NCI-H748 treated with DMSO at 0.1 percent for 48 hours (cell line): ENCODE measurements around the gene AFF2.

ENCODE experiments used
- DNase-seq: peaks from one replicate; lab custom pipeline; 2025; lab: John Stamatoyannopoulos, UW

Gene AFF2

DNA sequence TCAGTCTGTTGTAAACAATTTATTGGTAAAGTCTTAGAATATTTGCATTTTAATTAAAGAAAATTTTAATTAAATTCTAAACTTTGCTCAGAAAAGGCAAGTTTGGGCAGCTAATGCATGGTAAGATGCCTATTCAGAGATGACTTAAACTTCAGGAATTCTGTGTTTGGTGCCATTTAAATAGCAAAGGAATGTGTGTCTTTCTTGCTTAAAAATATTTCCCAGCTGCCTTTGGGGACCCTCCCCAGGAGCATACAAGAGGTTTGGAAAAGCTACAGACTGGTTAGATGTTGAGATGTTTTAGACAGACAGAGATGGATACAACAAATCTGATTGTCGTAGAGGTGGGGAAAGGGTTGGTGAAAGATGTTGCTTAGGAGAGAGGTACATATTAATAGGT, 36.5 kb downstream of the AFF2 start:
- DNase-seq = no peak

DNA sequence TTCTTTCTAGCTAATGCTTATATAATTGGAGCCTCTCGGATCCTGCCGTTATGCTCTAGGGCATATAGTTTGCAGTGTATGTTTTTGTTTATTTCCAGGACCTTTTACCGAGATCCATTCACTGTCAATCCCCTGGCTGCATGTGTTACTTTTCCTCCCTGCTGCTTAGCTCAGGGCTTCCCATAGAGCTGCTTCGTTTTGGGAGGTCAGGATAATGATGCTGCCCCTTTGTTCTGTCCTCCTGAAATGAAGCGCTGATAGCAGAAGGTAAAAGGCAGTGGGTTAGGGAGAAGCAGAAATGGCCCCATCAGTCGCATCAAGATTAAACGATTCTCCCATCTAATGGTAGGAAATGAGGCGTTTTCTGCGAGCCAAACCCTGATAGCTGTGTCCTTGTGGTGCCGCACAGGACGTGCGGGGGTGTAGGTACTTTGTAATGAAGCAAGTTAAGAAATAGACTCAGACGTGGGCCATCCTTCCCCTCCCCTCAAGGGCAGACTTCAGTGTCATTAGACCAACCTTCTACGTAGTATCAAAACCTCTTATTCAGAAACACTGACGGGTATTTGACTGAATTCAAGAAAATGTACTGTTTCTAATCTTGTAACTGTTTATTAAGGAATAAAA, 37.3 kb downstream of the AFF2 start:
- DNase-seq = no peak

DNA sequence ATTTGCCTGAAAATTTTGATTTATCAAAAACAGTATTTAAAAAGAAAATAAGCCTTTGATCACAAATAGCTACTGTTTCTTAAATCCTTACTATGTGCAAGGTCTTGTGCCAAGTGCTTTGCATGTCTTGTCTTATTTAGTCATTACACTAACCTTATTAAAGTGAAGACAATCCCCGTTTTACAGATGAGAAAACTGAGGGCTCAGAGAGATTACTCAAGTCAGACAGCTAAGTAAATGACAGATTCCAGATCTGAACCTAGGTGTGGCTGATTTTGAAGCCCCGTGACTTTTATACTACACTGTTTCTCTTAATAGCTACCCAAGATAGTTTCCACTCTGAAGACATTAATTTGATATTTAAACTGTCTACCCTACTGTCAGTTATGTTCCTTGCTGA, 38.2 kb downstream of the AFF2 start:
- DNase-seq = no peak

DNA sequence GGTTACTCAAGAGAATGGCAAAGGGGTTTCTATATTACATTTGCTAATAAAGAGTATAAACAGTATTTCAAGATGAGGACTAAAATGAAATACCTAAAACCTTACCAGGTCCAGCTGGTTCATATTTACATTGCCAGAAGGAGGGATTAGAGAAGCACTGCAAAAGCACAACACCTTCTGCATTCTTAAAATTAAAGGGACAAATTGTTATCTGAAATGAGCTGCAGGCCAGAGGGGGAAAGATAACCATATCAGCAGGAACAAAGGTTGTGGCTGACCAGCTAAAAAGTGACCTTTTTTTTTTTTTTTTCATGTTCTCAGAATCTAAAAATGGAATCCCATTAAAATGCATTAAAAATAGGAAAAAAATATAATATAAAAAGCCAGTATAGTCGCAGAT, 39.7 kb downstream of the AFF2 start:
- no peak for DNase-seq

DNA sequence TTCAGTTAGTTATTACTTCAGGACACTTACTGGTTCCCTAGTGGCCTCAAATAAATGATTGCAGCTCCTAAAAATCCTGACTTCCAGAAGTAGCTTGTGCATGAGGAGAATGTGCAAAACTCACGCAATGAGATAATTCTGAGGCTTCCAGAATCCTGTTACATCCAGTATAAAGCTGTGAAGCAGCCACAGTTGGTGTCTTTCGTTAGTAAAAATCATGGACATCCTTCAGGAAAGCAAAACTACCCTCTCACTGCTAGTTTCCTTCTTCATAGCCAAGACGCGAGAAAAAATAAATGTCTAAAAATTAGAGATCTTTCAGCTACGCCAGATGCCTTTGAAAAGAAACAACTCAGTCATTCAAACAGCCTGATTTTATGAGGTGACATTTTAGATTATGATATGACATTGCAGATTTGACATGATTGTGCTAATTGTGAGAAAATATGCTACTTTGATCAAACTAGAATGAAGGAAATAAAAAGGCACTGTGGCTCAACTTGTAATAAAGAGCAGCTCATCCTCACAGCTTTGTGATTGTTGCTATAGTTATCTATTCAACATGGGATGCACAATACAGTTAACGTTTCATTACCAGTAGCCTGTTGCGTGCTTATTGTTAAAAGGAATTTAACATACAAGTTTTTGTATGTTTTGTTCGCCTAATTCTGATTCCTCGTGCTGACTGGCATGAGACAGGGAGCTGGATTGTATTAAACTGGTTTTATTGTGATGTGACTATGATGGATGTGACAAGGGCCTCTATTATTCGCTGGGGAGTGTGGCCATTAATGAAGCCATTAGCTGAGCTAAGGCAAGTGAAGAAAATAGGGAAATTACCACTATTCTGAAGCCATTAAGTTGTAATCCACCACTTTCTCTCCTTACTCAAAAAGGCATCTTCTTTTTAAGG, 40.5 kb downstream of the AFF2 start:
- DNase-seq = no peak

DNA sequence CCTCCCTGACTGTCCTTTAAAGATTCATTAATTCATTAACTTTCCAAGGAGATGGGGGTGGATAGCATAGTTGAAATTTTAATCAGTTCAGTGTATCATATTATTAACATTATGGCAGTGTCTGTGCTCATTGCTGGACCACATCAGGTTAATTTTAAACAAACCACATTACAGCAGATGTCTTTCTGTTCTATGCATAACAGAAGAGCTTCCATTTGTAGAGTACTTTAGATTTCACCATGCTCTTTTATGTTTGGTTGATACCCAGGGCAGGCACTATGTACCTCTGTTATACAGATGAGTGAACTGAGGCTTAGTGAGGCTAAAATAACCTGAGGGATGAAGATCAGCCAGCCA, 41.1 kb downstream of the AFF2 start:
- DNase-seq = no peak

DNA sequence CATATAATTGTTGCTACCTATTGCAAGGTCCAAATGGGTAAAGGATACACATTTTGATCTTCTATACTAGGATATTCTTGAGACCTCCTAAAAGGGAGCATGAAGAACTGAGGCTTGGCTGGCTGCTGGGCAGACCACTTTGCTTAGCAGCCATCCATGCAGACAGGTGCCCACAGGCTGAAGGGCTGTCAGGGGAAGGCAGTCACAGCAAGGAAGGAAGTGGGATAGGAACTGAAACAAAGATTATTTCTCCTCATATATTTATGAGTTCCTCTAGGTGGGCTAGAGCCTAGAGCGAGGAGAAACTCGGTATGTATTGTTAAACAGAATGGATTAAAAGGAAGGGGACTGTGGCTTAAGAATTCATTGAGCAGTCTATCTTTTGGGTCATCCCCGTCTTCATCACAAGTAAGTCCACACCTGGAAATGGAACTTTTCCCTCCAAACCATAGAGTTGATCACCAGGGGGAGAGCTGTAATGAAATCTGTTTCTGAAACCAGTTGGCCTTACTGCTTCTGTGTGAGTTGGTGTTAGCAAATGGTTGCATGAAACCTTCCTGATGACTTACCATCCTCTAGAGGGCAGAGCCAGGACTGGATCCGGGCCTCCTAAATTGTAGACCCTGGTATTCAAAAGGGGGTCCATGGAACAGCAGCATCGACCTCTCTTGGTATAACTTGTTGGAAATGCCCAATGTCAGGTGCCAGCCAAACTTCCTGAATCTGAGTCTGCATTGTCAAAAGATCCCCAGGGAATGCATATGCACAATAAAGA, 42.3 kb downstream of the AFF2 start:
- DNase-seq = no peak

DNA sequence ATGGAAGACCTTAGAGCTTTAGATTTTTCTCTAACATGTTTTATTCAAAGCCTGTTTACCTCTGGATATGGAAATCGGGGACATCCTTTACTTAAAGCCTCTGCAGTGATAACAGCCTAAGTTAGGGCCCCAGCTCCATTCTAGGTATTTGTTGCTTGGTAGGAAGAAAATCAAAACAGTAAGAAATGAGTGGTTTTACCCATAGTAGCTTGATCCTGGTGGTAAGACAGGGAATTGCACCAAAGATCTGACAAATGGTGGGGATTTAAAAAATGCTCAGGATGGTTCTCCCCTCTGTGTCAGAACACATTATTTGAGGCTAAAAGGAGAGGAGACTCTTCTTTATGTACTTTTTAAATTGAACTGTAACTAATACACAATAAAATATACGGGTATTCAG, 52.4 kb downstream of the AFF2 start:
- no peak for DNase-seq

DNA sequence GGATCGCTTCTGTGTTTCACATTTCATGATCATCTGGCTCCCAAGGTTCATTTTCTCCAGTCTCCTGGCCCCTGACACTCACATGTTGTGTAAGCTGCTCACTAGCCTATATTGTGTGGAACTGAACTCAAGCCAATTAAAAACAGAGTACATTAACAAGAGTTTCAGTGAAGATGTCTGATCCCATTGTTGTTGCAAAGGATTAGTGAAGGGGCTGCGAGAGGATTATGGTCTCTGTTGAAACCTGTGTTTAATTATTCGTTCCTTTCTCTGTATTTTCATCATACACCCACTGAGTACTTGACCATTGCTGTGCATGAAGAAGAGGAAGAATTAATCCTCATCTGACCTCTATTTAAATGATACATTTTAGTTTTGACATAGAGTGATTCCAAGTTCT, 54.7 kb downstream of the AFF2 start:
- DNase-seq = no peak

DNA sequence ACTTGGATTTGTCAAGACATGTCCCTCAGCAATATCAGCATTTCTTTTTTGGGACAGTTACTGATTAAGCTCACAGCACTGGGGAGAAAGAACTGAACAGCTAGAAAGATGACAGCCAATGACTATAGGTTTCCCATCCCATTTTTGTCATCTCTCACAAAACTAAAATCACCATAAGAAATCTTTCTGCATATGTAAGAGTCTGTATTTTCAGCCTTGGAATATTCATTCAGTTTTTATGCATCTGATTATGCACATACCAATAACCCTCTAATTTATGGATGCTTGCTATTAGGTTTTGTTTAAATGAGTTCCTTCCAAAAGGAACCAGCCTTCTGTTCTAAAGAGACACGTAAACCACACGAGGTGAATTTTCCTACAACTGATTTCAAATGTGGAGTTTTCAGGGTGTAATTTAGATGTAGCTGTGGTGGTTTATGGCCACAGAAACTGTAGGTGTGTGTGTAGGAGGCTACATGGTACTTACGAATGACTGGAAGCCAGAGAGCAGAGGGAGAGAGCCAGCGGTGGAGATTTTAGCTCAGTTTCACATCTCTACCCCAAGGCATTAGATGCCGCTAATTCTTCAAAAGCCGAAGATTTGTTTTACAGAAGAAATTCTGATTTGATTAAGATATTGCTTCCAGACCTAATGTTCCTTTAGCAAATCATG, 55.3 kb downstream of the AFF2 start:
- no peak for DNase-seq

DNA sequence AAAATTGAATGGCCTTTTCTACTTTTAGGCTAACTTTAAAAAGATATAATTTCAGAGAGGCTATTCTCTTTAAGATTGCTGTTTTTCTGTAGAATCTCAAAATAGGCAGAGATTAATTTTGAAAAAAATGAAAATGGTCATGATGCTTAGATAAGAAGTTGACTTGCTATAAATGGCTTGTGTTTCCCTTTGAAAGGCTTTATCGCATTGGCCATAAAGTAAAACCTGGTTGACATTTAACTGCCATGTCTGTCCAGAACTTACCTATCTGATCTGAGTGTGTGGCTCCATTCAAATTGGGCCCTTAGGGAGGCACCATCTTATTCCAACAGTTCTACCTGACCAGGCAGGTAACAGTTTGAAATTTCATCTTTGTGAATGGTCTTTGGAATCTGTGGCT, 56.1 kb downstream of the AFF2 start:
- DNase-seq = no peak

DNA sequence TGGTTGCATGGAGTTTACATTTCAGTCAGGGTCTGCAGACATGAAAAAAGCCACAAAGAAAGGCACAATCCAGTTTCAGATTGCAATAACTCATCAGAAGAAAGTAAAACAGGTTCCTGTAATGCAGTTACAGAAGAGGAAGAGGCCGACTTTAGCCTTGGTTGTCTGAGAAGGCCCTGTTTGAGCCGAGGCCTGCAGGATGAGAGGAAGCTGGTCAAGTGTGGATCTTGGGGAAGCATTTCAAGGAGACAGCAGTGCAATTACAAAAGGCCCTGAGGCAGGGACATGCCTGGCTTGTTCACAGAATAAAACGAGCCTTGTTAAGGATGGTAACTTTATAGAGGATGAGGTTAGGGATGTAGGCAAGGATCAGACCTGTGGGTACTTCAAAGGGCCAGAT, 62.4 kb downstream of the AFF2 start:
- DNase-seq = no peak

DNA sequence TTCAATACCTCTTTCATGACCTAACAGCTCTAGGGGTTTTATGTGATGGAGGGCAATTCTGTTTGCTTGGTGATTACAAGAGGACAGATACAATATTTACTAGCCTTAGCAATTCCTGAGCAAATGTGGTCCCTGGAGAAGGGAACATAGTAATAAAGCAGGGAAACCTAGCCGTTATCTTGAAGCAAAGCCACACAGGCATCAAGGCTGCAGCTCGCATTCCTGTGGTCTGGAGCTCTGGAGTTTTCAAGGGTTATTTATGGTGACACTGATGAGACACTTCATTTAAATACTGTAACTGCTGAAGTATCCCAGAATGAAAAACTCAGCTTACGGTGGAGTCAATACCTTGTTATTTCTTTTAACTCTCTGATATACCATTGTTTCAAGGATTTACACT, 66.8 kb downstream of the AFF2 start:
- no peak for DNase-seq

DNA sequence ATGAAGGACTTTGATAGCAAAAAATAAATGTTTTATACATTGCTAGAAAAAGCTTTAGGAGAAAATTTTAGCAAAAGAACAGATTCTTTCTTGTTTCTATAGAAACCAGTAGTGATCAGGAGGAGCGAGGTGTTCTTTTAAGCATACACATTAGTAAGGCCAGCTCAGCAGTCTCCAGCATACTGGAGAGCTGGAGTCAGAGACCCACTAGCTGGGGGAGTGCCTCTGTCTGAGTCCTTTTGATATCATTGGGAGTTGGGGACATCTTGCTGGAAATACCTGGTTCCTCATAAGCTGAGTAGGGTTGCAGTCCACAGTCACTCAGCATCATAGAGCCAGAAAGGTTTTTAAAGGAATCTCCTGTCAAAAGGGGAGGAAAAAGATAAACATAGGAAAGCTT, 67.4 kb downstream of the AFF2 start:
- no peak for DNase-seq

DNA sequence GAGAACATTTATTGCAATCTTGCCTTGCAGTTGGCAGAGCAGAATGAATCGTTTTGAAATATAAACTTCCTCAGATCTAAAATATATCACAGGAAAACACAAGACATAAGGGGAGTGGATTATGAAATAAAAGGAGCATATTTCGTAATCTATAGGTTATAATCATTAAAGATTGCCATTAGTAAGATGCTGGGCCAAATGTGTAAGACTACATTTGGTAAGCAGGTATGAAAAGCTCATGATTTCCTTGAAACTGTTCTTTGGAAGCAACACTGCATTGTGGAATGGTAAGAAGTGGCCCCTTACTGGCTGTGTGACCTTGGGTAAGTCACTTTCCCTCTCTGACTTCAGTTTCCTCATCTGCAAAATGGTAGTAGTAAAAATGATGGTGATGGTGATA, 68.3 kb downstream of the AFF2 start:
- DNase-seq = no peak

DNA sequence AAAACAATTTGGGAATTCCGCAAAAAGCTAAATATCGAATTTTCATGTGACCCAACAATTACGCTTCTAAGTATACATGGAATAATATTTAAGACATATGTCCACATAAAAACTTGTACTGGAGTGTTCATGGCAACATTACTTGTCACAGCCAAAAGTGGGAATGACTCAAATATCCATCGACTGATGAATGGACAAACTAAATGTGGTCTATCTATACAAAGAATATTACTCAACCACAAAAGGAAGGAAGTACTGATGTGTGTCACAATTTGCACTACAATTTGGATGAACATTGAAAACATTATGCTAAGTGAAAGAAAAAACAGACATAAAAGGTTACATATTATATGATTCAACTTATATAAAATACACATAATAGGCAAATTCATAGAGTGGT, 71.9 kb downstream of the AFF2 start:
- no peak for DNase-seq

DNA sequence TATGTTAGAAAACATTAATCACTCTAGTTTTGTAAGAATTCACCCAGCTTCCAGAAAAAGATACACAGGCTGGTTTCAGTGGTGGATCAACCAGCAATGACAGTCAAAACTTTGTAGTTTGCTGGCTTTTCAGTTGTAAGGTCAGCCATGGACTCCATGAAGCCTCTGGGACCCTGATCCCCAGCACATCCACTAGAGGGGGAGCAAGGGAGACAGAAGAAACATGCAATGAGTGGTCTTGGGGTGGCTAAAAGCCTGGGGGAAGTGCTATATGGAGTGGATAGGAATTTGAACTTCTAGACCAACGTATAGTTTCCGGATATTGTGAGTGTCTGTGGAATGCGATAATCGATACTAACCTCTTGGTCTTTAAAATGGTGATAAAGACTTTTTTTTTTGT, 72.7 kb downstream of the AFF2 start:
- DNase-seq = no peak

DNA sequence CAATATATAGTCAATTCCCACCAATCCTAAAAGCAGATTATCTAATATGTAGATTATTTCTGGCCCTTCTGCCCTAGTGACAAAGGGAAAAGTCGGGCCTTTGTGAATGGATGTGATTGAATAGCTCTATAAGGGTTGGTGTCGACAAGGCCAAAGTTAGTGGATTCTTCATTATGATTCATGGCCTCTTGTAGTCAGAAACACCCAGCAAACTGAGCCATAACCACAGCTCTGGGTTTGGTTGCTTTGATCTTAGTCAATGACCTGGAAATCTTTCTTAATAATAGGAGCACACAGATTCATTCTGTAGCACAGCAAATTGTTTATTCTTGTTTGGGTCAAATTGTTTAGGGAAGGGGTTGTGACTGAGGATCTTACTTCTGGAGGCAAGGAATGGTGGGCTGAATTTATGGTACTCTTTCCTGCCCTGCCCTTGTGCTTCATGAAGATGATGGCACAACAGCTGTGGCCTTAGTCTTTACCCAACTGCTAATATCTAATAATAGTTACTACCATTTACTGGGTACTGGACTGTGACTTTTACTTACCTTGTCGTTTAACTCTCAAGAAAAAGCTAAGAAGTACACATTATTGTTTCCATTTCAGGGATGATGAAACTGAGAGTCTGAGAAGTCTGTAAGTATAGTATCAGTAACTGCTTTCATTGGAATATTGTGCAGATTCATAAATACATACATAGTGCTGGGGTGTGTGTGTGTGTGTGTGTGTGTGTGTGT, 74.0 kb downstream of the AFF2 start:
- no peak for DNase-seq

DNA sequence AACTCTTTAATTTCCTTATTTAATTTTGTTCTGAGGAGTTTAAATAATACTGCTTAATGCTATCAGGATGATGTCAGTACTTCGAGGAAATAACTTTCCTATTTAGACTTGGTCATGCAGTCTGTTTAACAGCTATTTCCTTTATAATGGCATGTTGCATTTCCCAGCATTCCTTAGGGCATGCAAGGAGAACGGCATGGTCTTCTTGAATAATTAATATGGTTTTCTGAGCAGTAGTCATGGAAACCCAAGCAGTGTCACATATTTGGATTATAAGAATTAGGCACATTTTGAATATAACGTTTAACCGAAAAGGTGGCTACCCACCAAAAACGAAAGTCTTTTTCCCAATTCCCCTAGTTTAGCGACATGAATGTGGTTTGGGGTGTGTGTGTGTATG, 76.0 kb downstream of the AFF2 start:
- DNase-seq = no peak

DNA sequence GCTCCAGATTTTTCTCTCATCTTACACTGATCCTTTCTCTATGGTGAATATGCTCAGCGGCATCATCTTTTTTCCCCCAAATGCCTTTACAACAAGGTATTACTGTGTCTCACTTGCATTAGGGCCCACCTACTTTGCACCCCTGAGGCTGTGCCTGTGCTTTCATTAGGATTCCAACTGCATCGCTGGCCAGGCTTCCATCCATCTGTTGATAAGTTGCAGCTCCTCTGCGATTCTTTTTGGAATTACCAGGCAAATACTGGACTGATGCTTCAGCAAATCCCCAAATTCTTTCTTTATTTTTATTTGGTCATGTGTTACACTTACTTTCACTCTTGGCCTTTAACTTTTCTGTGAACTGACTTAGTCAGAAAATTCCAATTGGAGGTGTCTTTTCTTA, 77.3 kb downstream of the AFF2 start:
- no peak for DNase-seq

DNA sequence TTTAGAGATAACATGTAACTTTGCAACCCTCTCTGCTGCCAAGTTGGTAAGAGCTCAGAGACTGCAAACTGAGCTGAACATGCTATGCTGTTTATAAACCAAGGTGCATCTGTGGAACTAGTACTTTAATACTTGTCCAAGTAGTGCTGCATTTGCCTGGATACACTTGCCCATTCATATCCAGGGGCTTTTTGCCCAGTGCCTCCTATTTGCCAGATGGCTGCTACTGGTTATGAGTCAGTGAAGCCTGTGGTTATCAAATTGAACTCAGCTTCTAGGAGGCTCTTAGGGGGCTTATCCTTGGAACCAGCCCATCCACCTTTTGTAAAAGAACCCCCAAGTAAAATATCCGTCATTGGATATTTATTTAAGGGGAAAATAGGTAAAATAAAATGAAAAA, 79.6 kb downstream of the AFF2 start:
- no peak for DNase-seq

DNA sequence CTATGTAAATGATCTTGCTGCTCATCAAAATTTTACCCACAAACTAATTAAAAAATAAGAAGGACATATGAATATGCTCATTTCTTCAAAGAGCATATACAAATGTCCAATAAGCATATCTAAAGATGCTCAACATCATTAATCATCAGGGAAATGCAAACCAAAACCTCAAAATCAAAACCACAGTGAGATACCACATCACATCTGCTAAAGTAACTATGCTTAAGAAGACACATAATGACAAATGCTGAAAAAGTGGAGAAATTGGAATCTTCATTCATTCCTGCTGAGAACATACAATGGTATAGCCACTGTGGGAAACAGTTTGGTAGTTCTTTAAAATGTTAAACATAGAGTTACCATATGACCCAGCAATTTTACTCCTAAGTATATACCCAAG, 81.9 kb downstream of the AFF2 start:
- no peak for DNase-seq
